ENCODE results near the gene THBD.
A peak's percentile ranks its signal among the peaks of the same experiment; 100 is the strongest.

THBD gene

DNA sequence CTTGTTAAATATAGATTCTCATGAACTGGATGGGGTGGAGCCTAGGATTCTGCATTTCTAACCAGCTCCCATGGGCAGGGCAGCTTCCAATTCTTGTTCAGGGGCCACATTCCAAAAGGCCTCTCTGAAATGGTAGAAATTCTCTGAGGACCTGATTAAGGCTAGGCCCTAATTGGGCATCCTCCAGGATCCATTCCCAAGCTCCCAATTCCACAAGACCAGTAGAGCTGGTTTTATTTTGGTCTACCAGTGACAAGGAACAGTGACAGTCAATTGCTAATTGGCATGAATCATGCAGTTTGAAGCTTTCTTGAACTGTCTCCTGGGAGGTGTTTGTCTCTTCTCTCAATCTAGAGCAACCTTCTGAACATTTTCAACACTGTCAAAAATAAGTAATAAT is 3.0 kb downstream of the THBD start:
- TF ChIP-seq GATA1 (IDR thresholded peaks at IDR 0.05; ENCODE audit: low read depth, low read length): no peak
- no peak for TF ChIP-seq POLR2A (IDR thresholded peaks at IDR 0.05; ENCODE audit: low read length)
- DNase-seq: no peak

DNA sequence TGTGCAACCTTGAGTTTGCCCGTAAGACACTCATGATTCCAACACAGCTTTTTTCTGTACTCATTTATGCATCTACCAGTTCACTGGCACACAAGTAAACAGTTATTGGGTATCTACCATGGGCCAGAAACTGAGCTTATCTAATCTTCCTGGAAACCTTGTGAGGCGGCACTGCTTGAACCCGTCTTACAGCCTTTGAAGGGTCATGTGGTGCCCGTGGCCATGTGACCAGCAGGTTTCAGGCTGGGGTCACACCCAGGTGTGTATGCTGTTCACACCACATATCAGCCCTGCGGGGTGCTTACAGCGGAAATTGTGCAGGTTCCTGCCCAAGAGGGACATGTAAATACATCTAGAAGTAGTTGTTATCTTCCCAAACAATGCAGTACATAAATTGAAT is 6.1 kb downstream of the THBD start:
- no peak for TF ChIP-seq POLR2A (IDR thresholded peaks at IDR 0.05; ENCODE audit: low read length)
- no peak for TF ChIP-seq GATA1 (IDR thresholded peaks at IDR 0.05; ENCODE audit: low read depth, low read length)
- peak; percentile 81 to 88 for DNase-seq

DNA sequence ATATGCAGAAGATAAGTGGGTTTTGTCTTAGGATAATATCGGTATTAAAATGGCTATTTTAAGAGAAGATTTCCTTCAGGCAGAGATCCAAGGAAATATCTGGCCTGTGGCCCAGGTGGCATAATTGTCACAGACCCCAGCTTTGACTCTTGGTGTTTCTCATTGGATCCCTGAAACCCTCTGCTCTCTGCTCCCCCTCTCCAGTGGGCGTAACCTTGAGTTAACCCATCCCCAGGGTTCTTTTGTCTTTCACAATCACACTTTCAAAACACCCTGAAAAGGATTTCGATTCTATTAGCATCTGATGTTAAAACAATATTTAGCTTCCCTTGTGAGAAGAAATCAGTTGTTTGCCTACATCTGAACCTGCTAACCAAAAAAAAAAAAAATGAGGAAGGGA is 7.2 kb downstream of the THBD start:
- DNase-seq: no peak
- no peak for TF ChIP-seq GATA1 (IDR thresholded peaks at IDR 0.05; ENCODE audit: low read depth, low read length)
- no peak for TF ChIP-seq POLR2A (IDR thresholded peaks at IDR 0.05; ENCODE audit: low read length)

DNA sequence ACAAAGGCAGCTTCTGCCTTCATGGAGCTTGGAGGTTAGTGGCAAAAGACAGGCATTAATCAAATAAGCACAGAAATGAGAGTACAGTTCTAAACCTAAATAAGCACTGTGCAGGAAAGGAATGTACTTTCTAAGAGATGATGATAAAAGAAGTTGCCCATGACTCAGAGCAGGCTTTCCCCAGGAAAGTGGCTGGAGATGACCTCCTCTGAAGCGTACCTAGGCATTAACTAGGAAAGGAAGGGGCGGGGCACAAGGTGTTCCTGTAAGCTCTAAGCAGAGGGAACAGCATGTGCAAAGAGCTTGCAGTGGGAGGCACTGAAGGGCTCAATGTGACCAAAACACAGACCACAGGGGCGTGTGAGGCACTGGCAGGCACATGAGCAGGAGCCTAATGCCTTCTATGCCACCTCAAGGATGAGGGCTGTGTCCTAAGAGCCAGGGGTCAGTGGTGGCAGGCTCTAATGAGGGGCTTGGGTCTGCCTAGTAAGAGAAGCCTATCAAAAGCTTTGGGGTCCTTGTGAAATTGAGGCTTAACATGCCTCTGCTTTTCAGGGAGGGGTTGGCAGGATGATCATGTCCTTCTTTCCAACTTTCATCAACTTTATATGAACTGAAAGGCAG is 9.5 kb downstream of the THBD start:
- TF ChIP-seq GATA1 (IDR thresholded peaks at IDR 0.05; ENCODE audit: low read depth, low read length): no peak
- no peak for TF ChIP-seq POLR2A (IDR thresholded peaks at IDR 0.05; ENCODE audit: low read length)
- no peak for DNase-seq

DNA sequence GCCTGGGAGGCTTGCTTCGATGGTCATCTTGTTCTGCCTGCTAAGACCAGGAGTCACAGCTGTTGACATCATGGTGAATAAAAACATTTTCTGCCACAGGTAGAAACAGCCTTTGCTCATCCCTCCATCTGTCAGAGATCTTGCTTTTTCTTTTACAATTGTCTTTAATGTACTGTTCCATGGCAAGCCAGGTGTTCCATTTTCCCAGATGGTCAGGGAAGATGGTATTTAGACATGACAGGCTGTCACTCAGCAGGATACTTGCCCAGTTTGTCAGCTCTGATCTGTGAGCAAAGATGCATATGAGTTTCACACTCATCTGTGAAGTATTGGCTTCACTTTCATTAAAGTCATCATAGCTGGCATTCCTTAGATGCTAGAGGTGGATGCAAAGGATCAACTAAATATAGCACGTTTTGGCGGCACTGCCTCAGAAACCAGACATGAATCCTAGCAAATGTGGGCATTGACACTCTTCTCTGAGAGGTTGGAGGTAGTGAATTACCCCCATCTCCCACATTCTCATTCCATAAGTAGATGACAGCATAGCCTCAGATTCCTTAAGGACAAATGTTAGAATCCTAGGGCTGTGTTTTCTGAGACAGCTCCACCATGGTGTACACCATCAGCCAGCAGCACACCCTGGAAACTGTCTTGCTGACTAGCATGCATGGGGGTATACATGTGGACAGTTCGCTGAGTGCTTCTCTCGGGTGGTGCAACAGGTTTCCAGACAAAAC is 10.2 kb downstream of the THBD start:
- TF ChIP-seq POLR2A (IDR thresholded peaks at IDR 0.05; ENCODE audit: low read length): no peak
- no peak for TF ChIP-seq GATA1 (IDR thresholded peaks at IDR 0.05; ENCODE audit: low read depth, low read length)
- DNase-seq: no peak

DNA sequence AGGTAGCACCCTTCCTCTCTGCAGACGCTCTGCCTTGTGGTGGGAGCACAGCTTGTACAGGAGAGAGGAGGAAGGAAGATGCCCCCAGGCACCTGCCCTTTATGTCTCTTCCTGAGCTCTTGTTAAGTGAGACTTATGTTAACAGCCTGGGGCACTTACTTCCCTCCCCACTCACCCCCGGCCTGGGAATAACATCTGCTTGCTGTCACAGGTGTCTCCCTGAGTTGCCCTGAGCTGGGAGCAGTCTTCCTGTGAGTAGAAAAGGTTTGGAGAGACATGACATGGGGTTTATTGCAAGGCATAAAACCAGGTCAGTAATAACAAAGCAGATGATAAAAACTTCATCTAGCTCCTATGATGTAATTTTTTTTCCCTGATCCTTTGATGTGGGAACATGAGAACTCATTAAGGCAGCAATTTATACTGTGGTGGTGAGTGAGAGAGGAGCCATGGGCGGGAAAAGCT is 12.4 kb downstream of the THBD start:
- no peak for TF ChIP-seq GATA1 (IDR thresholded peaks at IDR 0.05; ENCODE audit: low read depth, low read length)
- no peak for TF ChIP-seq POLR2A (IDR thresholded peaks at IDR 0.05; ENCODE audit: low read length)
- no peak for DNase-seq

DNA sequence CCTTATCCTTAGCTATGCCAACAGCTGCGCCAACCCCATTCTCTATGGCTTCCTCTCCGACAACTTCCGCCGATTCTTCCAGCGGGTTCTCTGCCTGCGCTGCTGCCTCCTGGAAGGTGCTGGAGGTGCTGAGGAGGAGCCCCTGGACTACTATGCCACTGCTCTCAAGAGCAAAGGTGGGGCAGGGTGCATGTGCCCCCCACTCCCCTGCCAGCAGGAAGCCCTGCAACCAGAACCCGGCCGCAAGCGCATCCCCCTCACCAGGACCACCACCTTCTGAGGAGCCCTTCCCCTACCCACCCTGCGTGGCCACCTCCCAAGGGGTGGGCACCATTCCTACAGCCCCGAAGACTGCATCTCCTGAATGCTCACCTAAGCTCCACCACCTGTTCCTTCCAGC is 13.1 kb downstream of the THBD start:
- TF ChIP-seq POLR2A (IDR thresholded peaks at IDR 0.05; ENCODE audit: low read length) (no peak), GATA1 (IDR thresholded peaks at IDR 0.05; ENCODE audit: low read depth, low read length) (no peak)
- DNase-seq: no peak

DNA sequence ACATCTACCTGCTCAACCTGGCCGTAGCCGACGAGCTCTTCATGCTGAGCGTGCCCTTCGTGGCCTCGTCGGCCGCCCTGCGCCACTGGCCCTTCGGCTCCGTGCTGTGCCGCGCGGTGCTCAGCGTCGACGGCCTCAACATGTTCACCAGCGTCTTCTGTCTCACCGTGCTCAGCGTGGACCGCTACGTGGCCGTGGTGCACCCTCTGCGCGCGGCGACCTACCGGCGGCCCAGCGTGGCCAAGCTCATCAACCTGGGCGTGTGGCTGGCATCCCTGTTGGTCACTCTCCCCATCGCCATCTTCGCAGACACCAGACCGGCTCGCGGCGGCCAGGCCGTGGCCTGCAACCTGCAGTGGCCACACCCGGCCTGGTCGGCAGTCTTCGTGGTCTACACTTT is 13.7 kb downstream of the THBD start:
- no peak for DNase-seq
- TF ChIP-seq GATA1 (IDR thresholded peaks at IDR 0.05; ENCODE audit: low read depth, low read length) (no peak), POLR2A (IDR thresholded peaks at IDR 0.05; ENCODE audit: low read length) (no peak)

DNA sequence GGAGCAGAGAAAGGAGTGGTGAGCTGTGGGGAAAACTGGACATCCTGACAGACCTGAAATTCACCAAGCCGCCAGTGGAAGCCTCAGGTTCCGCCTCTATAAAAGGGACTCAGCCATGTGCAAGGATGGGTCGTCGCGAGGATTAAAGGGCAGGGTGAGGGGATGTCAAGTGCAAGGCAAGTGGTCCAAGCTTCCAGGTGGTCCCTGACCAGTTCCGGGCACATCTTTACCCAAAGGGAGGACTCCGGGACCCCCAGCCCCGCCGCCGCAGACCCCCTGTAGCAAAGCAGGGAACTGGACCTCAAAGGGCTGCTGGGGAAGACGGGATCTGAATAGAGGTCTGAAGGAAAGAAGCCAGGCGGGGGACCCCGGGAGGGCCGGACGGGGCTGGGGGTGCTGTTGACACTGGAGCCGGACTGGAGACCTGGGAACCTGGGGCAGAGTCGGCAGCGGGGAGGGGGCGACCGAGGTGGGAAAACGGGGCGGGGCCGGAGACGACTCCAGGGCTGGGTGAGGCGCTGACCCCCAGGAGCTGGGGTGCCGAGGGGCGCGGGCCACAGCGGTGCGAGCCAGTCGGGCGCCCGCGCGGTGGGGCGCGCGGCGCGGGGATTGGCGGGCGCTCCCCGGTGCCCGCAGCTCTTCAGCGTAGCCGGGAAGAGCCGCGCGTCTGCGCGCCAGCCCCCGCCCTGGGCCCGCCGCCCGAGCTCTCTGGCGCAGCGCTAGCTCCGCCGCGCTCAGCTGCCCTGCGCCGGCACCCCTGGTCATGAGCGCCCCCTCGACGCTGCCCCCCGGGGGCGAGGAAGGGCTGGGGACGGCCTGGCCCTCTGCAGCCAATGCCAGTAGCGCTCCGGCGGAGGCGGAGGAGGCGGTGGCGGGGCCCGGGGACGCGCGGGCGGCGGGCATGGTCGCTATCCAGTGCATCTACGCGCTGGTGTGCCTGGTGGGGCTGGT is 14.5 kb downstream of the THBD start, which contains the start of gene SSTR4:
SSTR4 (plus strand) TSS at position 592 of the 951 bp plus-strand sequence; CDS start at position 764, 172 bp downstream.
- TF ChIP-seq POLR2A (IDR thresholded peaks at IDR 0.05; ENCODE audit: low read length): no peak
- TF ChIP-seq GATA1 (IDR thresholded peaks at IDR 0.05; ENCODE audit: low read depth, low read length): no peak

DNA sequence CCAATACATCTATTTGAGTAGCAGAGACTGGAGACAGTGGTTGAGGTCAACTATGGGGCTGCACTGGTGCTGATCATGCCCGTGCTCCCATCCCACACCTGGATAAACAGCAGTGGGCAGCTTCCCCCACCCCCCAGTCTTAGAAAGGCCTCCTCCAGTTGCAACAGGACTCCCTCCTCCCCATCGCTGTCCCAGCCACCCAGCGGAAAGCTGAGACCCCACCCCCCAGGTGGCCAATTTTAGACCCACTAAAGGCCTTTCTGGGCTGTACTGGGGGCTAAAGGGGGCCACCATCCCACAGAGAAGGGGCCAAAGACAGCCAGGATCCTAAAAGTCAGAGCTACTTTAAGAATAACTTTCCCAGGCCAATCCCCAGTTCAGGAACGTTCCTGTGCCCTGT is 15.6 kb downstream of the THBD start:
- no peak for TF ChIP-seq POLR2A (IDR thresholded peaks at IDR 0.05; ENCODE audit: low read length)
- TF ChIP-seq GATA1 (IDR thresholded peaks at IDR 0.05; ENCODE audit: low read depth, low read length): no peak
- DNase-seq: no peak

More for the DNA sequence above, 14.5 kb downstream of the THBD start, which contains the start of gene SSTR4:
- no peak for DNase-seq

DNA sequence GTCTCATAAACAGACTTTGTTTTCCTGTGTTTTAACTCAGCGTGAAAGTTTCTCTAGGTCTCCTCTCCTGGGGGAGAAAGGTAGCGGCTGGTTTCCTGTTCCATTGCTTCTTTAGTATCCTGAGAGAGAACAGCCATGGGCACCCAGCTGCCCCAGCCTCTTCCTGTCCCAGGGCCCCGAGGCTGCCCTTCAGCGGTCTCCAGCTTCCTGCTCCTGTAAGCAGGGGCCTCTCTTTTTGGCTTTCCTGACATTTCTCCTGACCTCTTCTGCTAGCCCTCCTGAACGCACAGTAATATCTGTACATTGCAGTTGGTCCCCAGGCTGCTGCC is 16.8 kb downstream of the THBD start:
- TF ChIP-seq POLR2A (IDR thresholded peaks at IDR 0.05; ENCODE audit: low read length): no peak
- no peak for TF ChIP-seq GATA1 (IDR thresholded peaks at IDR 0.05; ENCODE audit: low read depth, low read length)
- no peak for DNase-seq

DNA sequence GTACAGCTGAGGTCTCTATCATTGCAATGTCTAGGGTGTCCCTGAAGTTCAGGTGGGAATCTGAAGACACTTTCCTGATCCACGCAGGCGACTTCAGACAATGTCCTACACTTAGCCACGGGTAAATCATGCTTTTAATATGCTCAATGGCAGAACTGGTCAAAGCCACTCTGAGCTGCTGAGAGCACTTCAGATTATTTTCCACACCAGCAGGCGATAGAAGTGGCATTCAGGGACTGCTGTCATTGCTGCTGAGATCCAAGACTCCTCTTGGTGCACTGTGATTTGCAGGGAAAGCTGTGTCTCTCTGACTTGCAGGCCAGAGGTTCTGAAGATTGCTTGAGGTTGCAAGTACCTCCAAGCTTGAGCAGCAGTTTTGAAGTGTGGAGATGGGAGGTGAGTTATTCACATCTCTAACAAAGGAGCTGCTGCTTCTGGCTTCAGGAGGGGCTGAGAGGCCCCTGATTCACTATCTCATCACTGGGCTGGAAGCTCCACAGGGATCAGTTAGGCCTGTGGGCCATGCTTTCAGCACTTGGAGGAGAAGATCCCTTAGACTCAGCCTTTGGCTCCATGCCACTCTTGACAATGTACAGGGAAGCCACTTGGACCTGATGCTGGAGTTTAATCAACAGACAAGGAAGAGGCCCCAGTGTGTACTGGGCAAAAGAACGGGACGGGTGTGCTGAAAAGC is 17.3 kb downstream of the THBD start:
- TF ChIP-seq POLR2A (IDR thresholded peaks at IDR 0.05; ENCODE audit: low read length) (no peak), GATA1 (IDR thresholded peaks at IDR 0.05; ENCODE audit: low read depth, low read length) (no peak)
- no peak for DNase-seq

DNA sequence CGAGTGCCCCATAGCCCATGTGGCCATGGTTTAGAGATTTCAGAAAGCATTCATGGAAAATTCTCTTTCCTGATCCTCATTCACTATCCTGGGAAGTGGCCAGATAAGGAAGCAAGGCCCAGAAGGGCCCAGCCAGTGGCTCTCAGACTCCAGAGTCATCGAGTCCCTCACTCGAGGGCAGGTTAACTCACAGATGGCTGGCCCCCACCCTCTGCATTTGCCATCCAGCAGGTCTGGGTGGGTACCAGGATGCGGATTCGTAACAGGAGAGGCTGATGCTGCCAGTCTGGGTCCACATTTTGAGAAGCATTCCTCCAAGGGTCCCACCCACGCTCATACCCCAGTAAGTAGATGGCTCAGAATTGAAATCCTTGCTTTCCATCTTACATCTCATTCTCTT is 18.1 kb downstream of the THBD start:
- no peak for DNase-seq
- TF ChIP-seq POLR2A (IDR thresholded peaks at IDR 0.05; ENCODE audit: low read length) (no peak), GATA1 (IDR thresholded peaks at IDR 0.05; ENCODE audit: low read depth, low read length) (no peak)
